Erythroblast (primary cell): Measurements from ENCODE around the gene PLCL1.
"Not testable (repeated sequence)": the region's sequence is repeated elsewhere in the genome, so short reads cannot be mapped to it uniquely, and the experiment has no call there.

Experiments
- DNase-seq, 2 experiments: peaks; one replicate each; lab custom pipeline; 2025; lab: John Stamatoyannopoulos, UW
- GATA1 ChIP-seq: IDR thresholded peaks from 2 replicates; pipeline ENCODE4 v1.6.1; 2011; ENCODE audit warnings: low read depth, mild to moderate bottlenecking, control low read depth, low read length, moderate library complexity
- POLR2A ChIP-seq: IDR thresholded peaks from 2 replicates; pipeline ENCODE4 v1.6.1; 2011; ENCODE audit warnings: mild to moderate bottlenecking, low read length

The PLCL1 gene

GRCh38 chr2:198186257-198186656 is 381.9 kb downstream of the PLCL1 start:
- TF ChIP-seq POLR2A (no peak), GATA1 (no peak)

DNA sequence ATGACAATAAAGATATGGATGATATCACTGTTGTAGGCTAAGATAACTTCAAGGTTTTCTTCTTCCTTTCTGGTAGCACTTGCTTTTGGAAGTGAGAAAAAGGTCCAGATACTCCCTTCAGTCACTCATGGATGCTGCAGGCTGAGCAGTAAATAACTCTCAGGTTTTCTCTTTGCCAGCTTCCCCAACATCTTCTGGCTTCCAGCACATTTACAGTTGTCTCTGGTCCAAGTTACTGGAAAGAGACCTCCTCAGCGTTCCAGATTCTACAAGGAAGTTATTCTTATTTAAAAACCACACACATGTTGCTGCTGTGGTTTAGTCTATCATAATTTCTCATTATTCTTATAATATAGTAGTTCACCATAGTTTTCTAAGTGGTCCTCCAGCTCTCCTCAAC is 383.4 kb downstream of the PLCL1 start:
- TF ChIP-seq GATA1 (no peak), POLR2A (no peak)

More at GRCh38 chr2:198186257-198186656, 381.9 kb downstream of the PLCL1 start:
- no peak for DNase-seq

DNA sequence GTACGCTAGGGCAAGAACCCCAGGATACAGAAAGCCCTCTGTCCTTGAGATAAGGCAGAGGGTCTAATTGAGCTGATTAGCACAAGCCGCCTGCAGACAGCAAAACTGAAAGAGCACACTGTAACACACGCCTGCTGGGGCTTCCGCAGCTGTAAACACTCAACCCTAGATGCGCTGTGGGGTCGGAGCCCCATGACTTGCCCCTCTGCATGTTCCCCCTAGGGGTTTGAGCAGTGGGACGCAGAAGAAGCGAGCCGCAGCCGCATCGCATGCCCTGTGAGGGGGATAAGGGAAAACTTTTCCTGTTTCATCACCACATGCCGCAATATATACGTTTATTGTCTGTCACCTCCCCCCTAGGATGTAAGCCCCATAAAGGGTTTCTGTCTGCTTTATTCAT is 384.6 kb downstream of the PLCL1 start:
- no peak for DNase-seq
- TF ChIP-seq POLR2A (no peak), GATA1 (no peak)

More for the DNA sequence above, 383.4 kb downstream of the PLCL1 start:
- DNase-seq: no peak

DNA sequence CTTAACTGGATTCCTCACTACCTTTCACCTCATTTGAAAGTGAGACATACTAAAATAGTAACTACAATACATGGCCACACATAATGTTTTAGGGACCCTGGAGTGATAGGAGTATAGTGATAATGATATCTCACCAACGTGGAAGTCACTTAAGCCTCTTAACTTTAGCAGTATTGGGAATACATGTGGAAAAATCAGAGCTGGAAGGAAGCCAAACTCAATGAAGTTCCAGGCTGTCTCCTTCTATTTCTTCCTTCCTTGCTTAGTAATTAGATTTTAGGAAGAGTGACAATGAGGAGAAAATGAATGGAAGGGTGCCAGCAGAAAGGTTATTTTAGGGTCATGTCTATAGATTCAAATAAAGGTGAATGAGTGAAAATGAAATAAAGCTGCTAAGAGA is 387.3 kb downstream of the PLCL1 start:
- no peak for DNase-seq
- no peak for TF ChIP-seq POLR2A
- TF ChIP-seq GATA1: no peak

- DNase-seq: not testable (repeated sequence)
These were observed 392.2 kb downstream of the PLCL1 start for GRCh38 chr2:198196556-198196955.
